ENCODE measurements around the gene EML1.

EML1 gene

GRCh38 chr14:99803803-99804202, 10.6 kb downstream of the EML1 start:
- no peak for DNase-seq (ENCODE audit: low read depth in 2 of 2)

DNA sequence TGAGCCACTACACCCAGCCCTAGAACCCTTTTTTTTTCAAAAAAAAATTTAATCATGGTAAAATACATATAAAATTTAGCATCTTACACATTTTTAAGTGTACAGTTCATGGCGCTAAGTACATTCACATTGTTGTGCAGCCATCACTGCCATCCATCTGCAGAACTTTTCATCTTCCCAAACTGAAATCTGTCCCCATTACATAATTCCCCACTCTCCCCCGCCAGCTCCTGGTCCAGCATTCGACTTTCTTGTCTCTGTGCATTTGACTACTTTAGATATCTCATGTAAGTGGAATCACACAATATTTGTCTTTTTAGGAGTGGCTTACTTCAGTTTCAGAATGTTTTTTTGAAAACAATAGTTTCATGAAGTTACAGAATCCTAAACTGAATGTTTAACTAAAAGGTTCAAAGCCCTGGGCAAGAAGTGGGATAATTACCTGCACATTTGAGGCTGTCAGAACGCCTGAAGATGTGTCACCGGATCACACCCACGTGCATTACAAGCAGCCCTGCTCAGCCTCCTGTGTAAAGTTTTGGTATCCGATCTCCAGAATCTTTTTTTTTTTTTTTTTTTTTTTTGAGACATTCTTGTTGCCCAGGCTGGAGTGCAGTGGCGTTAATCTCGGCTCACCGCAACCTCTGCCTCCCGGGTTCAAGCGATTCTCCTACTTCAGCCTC, 12.7 kb downstream of the EML1 start:
- no peak for DNase-seq (ENCODE audit: low read depth in 2 of 2)

DNA sequence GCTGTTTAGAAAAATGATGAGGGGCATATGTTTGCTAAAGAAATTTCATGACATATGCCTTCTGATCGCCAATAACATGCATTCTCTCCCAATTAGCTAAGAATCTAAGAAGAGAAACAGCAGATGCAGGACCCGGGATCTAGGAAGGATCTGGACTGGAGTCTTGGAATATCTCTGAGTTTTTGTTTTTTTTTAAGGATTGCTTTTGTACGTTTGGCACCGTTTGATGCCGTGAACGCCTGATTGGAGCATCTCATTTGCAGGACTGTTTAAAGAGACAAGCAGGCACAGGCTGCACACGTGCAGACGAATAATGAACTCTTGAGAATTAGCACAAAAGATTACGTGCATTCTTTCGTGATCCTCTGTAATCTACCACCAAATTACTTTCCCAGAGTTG, 13.6 kb downstream of the EML1 start:
- no peak for DNase-seq (ENCODE audit: low read depth in 2 of 2)

DNA sequence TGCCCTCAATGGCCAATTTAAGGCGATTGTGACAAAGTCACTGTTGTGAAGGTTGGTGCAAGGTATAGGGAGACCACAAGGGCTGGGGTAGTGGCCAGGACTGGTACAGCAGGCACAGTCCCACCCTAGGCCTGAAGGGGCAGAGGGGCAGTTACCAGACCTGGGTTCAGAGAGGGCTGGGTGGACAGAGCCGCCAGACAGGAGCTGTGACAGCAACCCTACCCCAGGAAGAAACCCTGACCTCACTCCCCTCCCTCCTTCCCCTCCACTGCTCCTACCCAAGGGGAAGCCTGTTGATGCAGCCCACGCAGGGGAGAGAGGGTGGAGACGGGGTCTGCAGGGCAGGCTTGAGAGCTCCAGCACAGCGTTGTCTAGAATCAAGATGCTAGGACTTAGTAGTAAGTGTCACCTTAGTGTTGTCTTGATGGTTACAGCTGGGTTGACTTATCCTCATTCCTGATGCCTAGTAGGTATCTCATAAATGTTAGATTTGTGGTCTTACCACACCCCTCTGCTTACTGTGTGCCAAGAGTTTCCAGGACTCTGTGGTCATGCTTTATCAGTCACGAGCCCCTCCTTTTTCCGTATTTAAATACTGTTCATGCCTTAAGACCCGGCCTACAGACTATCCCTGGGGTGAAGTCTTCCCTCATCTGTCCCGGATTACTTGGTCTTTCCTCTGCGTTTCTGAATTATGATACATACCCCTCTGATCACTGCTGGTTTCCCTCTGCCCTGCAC, 14.4 kb downstream of the EML1 start:
- DNase-seq (ENCODE audit: low read depth in 2 of 2) = no peak

DNA sequence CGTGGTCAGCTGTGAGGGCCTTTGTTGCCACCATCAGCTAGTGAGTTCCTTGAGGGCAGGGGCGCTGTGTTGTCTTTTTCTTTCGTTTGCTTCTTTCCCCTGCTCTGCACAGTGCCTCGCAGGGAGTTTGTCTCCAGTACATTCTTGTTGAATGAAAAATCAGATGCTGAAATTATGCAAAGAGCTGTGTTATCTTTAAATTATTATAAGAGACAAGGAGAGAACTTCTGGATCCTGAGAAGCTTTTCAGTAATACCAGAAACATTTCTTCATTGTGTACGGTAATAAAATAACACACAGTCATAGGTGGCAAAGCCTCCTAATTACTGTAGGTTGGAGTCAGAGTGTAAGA, 14.9 kb downstream of the EML1 start:
- no peak for DNase-seq (ENCODE audit: low read depth in 2 of 2)

GRCh38 chr14:99808515-99808914, 15.3 kb downstream of the EML1 start:
- no peak for DNase-seq (ENCODE audit: low read depth in 2 of 2)

GRCh38 chr14:99809360-99809759, 16.1 kb downstream of the EML1 start:
- no peak for DNase-seq (ENCODE audit: low read depth in 2 of 2)

DNA sequence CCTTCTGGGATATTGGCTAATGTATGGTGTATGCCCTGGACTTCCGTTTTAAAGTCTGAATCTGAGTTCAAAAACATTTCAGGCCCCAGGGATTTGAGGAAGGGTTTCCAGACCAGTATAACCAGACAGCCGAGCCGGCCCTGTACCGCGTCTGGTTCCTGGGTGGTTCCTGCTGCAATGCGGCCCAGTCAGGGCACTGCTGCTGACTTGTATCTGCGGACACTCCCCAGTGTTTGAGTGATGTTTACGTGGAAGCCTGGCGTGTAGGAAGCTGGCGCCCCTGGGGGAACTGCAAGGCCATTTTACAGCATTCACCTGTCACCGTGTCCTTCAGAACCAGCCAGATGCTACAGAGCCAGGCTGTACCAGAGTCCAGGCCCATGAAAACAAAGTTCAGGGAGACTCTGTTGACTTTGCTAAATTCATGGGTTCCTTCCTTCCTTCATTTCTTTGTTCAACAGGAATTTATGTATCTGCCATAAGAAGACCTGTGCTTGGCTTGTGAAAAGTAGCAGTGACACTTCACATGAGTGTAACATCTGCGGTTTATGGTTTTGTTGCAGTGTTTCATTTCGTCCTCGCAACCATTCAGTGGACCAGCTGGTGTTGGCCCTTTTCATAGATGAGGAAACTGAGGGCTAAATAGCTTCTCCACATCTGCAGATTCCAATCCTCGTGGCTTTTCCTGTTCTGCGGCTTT, 16.8 kb downstream of the EML1 start:
- no peak for DNase-seq (ENCODE audit: low read depth in 2 of 2)

DNA sequence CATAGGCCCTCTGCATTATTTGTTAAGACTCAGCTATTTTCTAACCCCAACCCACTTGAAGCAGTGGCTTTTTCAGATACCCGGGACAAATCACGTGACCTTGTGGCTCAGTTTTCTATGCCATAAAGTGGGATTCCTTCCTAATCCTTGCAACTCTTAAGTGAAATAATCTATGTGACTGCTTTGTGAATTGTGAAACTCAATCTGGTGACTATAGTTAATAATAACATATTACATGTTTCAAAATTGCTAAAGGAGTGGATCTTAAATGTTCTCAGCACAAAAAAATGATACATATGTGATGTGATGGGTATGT, 17.3 kb downstream of the EML1 start:
- DNase-seq (ENCODE audit: low read depth in 2 of 2) = no peak

DNA sequence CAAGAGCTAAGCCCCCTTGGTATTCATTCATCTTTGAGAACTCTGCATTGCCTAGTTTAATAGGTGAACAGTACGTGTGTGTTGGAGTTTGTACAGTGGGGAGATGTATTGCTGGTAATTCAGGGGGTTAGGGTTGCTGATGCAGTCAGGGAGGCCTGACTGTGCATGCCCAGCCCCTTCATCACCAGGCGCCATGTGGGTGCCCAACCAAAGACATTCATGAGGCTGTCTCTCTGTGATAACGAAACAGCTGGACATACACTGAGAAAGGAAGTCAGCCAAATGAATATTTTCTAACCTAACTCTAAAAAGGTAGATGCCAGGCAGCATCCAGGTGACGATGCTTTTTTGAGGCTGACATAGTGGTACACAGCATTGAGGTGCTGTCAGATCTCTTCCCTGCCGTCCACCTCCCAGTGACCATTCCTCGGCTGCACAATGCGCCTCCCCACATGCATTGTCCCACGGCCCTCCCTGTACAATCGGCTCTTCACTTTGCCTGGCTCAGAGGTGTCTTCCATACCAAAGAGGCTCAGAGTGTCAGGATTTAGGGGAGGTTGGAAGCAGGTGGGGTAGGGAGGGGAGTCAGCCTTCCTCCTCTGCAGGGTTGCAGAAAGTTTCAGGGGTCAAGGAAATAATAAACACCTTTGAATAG, 19.0 kb downstream of the EML1 start:
- no peak for DNase-seq (ENCODE audit: low read depth in 2 of 2)

GRCh38 chr14:99812892-99813291, 19.7 kb downstream of the EML1 start:
- DNase-seq (ENCODE audit: low read depth in 2 of 2) = no peak

GRCh38 chr14:99815696-99816095, 22.5 kb downstream of the EML1 start:
- DNase-seq (ENCODE audit: low read depth in 2 of 2) = no peak

GRCh38 chr14:99816217-99816616, 23.0 kb downstream of the EML1 start:
- DNase-seq (ENCODE audit: low read depth in 2 of 2) = no peak

DNA sequence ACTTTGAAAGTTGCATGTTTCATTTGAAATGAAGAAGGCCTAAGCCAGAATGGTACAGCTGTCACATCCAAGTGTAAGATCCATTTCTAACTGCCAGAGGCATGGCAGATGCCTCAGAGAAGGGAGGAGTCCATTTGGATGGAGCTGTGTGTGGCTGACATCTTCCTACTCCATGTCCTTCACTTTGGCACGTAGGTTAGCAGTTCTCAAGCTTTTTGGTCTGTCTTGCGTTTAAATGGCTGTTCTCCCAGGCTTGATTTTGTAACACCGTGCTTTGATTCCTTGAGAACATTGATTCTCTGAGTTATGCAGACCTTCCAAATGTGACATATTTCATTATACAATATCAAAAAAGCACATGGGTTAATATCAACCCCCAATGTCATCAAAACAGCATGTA, 23.4 kb downstream of the EML1 start:
- no peak for DNase-seq (ENCODE audit: low read depth in 2 of 2)

- no peak for DNase-seq (ENCODE audit: low read depth in 2 of 2)
Measured at GRCh38 chr14:99817331-99817730, 24.1 kb downstream of the EML1 start.

DNA sequence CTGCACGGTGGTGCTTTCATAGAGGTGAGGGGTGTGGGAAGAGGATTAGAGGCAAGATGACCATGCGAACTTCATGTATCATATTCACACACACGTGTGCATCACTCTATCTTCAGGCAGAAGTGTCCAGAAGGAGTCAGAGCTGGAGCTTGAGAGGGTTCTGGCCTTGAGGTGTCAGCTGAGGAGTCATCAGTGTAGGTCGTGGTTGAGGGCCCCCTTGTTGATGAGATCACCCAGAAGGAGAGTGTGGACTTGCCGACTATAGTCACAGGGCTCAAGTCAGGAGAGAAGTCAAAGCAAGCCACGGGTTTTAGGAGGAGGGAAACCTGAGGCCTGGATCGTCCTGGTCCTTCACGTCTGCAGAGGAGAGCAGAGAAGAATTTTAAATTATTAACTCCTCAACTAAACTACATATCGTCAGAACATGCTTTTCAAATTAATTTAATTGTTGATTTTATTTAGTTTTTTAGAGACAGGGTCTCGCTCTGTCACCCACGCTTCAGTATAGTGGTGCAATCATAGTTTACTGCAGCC, 25.4 kb downstream of the EML1 start:
- DNase-seq (ENCODE audit: low read depth in 2 of 2) = no peak

- no peak for DNase-seq (ENCODE audit: low read depth in 2 of 2)
Measured at GRCh38 chr14:99819514-99819913, 26.3 kb downstream of the EML1 start.

- DNase-seq (ENCODE audit: low read depth in 2 of 2) = no peak
Measured at GRCh38 chr14:99820702-99821331, 27.6 kb downstream of the EML1 start.

DNA sequence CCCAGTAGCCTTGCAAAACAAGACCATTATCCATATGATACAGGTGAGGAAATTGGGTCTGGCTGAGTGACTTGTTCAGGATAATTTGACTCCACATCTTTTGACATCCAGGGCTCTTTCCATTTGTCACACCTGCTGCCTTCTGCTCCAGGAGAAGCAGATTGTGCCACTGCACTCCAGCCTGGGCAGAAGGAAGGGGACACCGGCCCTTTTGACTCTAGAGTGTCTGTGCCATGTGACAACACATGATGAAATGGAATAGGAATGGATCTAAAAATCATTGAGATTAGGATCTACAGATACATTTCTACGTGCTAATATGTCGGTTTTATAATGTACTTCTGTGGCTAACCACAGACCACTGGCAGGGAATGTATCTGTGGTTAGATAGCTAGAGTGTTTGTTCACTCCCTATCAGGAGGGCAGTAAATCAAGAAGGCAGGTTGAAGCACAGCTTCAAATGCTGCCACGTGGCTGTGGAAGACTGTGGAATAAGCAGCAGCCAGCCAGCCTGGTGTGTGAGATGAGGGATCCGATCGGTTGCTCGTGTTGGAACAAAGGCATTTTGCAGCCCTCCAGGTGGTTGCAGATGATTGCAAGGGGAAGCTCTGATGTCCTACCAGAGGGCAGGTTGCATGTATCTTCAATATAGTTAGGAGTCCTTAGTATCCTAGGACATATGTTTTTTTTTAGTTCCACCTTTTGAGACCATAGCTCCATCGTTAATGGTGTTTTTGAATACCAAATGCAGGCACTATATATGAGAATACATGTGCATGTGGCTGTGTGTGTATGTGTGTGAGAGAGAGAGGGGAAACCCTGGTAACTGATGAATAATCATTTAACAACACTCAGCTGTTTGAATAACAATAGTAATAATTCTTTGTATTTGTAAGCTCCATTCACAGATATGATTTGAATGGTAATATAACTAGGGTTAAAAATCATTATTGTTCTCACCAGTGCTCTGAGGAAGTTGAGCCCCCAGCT, 28.6 kb downstream of the EML1 start:
- DNase-seq (ENCODE audit: low read depth in 2 of 2) = no peak

GRCh38 chr14:99822800-99823455, 29.7 kb downstream of the EML1 start:
- no peak for DNase-seq (ENCODE audit: low read depth in 2 of 2)

Data from stimulated activated CD8-positive, alpha-beta memory T cell treated with anti-CD3 and anti-CD28 coated beads, Interleukin-7, amount 100 ng/mL, for 4 hours (primary cell).